GM18519 (cell line): ENCODE data around the gene MS4A7.

Source experiments
- ATAC-seq: cut with Tn5 transposase; IDR thresholded peaks from one replicate; pipeline ENCODE4 v1.9.1; 2021; ENCODE audit warnings: mild to moderate bottlenecking, moderate library complexity; ENCODE audit not compliant: unreplicated experiment, low FRiP score

The MS4A7 gene

DNA sequence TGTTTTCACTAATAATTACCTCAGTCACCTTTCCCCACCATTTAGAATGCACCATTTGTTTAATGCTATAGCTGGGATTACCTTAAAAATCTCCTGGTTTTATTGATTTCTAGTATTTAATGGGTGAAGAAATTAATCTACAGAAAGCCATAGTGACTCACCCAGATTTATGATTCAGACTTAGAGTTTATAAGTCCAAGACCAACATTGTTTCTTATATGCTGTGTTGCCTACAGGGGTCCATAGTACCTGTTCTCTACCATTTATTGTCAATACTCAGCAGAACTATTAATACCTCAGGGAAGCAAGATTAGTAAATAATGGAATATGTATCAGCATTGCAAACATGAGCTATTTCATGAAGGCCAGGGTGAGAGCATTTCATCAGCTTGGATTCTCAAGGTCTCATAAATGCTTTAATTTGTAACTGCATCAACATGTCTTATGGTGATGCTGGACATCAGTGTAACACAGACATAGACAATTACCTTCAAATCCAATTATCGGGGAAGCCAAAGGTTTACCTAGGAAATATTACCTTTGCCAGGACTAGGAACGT, 8.0 kb upstream of the MS4A7 start:
- no peak for ATAC-seq

DNA sequence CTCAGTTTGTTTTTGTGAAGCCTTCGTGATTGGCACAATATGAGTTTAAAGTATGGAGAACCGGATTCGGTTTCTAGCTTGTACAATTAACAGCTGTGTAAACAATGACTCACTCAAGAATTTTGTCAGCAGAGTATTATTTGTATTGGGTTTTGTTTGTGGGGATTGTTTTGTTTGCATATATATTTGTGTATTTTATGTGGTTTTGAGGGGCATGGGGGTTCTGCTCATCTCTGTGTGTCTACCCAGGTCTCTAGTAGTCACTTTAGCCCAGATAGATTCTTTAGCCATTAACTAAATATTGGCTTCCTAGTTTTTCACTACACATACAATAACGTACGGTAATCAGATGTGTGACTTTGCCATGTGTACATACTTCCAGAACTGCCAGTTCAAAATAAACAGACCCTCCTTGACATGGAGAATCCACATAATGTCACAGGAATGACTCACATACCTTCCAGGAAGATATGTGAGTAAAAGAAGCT, 7.5 kb upstream of the MS4A7 start:
- ATAC-seq: no peak

DNA sequence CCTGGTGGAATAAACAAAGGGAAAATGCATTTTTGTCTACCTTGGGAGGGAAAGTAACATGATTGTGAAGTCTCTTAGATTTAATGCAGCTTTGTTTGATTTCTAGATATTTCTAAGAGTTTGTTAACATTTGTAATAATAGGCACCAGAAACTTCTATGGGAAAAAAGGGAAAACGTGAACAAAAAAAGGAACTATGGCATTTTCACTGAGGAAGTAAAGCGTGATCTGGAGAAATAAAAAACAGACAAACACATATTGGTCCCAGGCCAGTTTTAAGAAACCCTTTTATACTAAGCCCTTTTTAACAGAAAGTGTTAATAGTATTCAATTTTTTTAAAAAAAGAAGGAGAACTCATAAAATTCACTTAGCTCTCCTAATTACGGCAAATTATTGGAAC, 6.9 kb upstream of the MS4A7 start:
- no peak for ATAC-seq

DNA sequence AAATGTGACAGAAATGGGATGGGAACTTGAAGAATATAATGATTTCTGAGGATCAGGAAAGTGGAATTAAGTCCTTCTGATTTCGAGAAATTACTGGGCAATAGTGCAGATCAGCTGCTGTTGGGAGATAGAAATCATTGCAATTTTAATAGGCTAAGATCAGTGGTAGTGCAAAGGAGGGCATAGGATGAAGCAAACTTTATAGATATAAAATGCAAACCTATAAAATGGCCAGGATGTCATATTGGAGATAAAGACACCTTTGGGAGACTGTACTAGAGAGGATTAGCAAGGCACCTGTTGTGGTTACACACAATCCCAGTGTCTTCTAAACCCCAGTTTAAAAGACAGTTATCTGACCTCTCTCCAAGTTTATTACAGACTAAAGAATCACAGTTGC, 6.5 kb upstream of the MS4A7 start:
- ATAC-seq: no peak

DNA sequence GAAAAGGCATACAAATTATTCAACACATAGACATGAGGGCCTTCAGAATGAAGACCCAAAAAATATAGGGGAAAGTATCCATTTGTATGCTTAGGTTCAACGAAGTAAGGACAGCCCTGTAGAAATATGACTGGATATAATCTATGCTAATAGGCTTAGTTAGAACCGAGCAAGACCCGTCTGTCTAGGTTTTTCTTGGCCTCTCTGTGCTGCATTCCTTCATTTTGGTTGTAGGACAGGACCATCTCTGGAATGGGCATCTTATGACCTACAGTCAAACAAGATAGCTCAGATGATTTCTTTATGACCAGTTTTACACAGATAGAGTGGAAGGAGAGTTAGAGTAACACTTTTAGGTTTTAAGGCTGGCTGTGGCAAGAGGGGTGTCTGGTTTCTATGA, 5.6 kb upstream of the MS4A7 start:
- ATAC-seq: no peak

DNA sequence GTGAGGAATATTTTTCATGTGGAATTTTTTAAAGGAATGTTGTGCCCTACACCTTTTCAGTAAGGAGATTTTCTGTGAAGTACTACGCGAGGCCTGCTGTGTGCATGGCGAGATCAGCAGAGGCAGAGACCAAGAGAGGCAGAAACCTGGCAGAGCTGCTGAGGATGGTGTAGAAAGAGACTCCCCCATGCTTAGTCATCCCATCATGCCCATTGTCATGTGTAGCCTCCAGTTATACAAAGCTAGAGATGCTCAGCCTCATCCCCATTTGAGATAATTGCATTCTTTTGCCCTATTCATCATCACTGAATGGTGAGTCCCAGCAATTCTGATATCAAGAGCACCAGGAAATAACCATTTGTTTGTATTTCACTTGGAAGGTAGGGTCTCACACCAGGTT, 3.0 kb upstream of the MS4A7 start:
- no peak for ATAC-seq

DNA sequence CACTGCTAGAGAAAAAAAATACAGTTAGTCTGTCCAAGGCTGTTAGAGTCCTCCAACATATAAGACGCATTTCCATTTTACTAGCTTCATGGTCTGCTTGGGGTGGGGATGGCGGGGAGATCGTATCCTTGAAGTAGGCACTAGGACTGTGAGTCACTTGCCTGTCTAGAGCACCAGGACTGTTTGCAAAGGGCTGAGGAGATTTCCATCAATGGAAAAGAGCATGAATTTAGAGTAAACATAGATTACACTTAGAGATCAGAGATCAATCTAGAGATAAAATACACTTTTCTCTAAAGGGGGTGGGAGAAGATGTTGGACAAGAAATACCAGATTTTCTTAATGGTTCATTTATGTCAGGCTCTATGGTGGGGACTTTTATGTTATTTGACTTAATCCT, 1.7 kb upstream of the MS4A7 start:
- ATAC-seq: no peak

DNA sequence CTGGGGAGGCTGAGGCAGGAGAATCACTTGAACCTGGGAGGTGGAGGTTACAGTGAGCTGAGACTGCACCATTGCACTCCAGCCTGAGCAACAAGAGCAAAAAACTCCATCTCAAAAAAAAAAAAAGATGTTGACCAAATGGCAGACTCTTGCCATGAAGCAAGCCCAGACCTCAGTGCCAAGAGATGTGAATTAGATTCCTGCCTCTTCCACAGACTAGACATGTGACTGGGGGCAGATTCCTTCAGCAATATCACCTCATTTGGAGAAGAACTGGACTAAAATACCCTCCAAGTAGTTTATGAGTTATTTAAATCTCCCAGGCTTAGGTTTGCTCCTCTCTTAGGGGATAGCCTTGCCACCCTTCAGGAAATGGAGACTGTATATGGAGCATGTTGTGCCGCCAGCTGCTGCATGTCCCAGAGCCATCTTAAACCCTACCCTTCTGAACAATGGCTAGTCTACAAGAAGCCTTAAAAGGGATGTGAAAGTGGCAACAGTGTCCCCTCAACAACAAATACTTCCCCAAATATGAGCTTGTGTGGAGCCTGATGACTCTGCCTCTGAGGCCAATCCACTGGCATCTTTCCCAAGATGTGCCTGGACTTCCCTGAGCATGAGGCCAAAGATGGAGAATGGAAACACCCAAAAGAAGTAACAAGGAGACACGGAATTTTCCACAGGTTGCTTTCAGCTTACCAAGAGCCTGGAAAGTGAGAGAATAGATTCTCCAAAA, 763 bp upstream of the MS4A7 start:
- ATAC-seq: no peak

DNA sequence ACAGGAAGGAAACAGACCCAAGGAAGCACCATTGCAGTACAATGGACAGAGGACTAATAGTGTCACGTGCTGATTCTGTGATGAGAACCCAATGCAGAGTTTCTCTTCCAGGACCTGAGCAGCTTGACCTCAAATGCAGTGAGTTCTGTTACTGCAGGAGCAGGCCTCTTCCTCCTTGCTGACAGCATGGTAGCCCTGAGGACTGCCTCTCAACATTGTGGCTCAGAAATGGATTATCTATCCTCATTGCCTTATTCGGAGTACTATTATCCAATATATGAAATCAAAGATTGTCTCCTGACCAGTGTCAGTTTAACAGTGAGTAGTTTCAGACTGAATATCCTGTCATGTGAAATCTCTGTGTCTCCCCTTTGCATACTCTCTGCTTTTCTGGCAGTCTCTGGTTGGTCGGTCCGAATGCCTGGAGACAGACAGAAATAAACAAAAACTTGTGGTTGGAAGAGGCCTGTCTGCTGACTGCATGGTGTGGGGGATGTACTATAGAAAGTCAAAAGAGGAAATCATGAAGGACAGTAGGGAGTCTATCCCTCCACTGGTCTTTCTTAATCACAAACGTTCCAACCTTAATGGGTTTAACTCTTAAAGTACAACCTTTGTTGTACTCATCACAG, 11.1 kb downstream of the MS4A7 start:
- ATAC-seq: peak; percentile 71

DNA sequence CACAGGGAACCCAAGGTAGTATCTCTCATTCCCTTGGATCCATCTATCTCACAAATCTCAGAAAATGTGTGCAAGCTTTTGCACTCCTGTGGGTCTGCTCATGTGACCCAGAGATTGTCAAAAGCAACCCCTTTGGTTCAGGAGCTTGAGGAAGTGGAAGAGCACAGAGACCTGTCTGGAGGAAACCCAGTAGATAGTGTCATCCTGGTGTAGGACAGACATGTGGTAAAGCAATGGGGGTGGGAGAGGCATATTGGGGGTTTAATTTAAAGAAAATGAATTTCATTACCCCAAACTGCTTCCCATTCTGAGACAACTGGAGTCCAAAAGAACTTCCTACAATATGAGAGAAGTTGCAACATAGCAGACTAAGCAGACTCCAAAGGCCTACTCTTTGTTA, 12.1 kb downstream of the MS4A7 start:
- ATAC-seq: no peak

DNA sequence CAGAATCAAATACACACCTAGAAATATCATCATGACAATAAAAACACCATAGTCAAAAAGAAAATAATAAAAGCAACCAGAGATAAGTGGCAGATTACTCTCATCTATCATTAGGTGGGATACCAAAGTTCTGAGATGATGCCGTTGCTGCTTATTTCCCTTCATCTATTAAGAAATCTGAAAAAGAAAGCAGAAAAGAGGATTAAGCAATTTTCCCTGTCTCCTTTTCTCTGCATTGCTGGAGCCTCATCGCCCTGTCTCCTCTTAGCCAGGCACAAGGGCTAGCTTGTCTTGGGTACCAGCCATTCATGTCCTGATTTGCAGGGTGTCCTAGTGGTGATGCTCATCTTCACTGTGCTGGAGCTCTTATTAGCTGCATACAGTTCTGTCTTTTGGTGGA, 14.0 kb downstream of the MS4A7 start:
- no peak for ATAC-seq

DNA sequence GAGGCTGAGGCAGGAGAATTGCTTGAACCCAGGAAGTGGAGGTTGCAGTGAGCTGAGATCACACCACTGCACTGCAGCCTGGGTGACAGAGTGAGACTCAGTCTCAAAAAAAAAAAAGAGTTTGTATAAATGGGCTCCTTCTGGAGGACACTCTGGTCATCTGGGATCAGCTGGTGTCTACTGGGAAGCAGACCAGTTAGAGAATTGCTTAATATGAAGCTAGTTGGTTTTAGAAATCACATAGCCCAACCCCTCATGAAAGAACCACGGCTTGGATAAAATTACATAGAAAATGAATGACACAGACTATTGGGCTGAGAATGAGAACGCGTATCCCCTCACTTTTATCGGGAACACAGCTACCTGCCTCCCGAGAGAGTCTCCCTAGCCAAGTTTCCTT, 14.7 kb downstream of the MS4A7 start:
- ATAC-seq: no peak

DNA sequence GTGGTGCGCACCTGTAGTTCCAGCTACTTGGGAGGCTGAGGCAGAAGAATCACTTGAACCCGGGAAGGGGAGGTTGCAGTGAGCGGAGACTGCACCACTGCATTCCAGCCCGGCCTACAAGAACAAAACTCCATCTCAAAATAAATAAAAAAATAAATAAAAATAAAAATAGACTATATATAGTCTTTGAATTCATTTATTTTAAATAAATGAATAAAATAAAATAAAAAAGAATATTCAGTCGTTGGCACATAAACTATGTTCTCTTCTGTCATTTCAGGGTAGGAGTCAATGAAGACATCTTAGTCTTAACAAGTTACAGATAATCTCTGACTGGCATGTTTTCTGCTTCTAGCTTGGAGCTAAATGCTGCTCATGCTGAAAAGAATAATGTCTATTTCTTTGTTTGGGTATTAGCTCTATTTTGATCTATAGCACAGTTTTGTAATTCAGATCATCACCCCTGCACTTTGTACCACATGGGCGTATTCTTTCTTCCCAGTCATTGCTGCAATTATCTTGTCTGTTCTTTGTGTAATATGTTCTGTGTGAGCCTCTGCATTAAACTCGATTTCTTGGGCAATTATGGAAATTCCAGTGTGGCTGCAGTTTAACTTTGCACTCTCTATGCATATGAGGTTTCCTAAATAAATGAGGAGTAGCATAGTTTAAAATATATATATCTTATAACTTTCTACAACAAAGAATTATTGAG, 16.5 kb downstream of the MS4A7 start:
- ATAC-seq: no peak

DNA sequence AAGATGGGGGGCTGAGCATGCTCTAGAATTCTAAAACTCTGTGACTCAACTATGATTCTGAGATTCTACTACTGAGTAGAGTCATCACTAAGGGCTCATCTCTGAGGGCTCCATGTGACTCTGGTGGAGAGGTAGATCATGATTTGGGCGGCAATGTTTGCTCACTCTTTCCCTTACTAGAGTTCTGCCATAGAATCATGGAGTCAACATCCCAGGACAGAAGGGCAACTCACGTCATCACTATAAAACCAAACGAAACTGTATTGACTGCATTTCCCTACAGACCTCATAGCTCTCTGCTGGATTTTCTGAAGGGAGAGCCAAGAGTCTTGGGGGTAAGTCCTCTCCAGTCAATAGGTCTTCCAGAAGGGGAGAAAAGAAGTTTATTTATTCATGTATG, 18.1 kb downstream of the MS4A7 start, which contains the start of gene MS4A14:
MS4A14 (plus strand) TSS at position 78 of the 400 bp plus-strand sequence; CDS start at position 198, 120 bp downstream.
- ATAC-seq: no peak

DNA sequence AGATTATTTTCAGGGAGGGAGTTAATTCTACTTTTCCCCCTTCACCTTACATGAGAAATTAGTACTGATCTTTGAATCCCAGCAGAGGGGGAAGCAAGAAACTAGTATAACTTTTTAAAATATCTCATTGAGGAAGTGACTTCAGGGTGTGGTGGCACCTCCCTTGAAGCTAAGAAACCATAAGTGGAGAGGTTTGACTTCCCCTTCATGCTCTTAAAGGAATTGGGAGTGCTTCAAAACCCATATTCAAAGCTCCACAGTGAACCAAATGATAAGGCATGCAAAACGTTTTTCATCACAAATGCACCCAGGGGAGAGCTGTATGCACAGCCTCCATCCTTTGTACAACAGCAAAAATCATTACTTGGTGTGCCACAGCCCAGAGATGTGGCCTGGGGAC, 18.5 kb downstream of the MS4A7 start:
- peak; percentile 58 for ATAC-seq

DNA sequence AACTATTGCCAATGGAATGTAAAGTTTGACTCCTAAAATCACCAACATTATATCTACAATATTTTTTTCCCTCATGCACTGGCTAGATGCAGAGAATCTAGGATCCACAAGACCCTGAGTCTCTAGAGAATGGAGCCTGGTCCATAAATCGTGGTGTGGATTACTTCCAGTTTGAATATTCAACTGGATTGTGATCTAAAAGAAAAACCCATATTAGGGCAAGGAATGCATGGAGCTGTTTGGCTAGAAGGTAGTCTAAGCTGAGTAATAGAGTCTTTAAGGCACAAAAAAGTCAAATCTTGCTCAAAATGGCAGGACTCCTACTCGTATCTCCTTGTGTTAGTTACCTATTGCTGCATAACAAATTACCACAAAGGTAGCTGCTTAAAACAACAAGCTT, 41.7 kb downstream of the MS4A7 start:
- ATAC-seq: no peak

DNA sequence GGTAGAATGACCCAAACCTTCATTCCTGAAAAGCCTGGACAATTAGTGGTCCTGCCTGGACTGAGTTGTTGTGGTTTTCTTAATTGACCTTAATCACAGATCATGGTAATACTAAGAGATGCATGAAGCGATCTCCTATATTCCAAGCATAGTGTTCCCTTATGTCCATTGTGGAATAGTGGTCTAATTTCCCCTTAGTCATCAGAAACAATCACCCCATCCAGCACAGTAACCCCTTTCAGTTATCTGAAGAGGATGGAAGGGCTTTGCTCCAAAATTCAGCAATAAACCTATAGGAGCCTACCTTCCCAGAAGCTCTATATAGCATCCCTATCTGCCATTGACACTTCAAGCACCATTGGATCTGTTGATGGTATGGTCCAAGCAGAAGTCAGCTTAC, 44.3 kb downstream of the MS4A7 start:
- no peak for ATAC-seq

DNA sequence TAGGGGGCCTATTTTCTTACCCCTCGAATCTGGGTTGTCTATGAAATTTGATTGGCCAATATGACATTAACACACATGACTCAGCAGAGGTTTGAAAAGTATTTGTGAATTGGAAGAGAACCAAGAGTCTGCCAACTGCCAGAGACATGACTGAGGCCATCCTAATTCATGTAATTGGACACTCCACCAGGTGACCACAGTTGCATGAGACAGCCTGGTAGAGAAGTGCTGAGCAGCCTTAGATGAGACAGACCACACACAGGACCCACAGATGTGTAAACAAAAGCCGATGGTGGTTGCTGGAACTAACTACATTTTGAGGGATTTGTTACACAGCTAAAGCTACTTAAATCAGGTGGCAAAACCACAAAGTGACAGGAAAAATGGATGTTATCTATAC, 50.2 kb downstream of the MS4A7 start:
- ATAC-seq: no peak

DNA sequence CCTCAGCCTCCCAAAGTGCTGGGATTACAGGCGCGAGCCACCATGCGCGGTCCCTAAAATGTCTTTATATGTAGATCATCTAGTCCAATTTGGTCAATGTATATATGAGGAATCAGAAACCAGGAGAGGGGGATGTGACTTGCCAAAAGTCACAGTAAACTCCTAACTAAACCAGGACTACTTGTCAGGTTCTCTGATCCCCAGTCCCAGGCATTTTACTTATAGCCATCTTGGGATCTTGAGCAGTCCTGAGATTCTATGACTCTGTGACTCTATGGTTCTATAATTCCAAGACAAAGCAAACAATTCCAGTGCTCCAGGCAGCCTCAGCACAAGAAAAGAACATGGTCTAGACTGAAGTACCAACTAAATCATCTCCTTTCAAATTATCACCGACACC, 50.9 kb downstream of the MS4A7 start, which contains the start of gene MS4A5:
MS4A5 (plus strand) TSS at position 301 of the 400 bp plus-strand sequence. CDS start 103 bp downstream, outside the sequence.
- no peak for ATAC-seq

DNA sequence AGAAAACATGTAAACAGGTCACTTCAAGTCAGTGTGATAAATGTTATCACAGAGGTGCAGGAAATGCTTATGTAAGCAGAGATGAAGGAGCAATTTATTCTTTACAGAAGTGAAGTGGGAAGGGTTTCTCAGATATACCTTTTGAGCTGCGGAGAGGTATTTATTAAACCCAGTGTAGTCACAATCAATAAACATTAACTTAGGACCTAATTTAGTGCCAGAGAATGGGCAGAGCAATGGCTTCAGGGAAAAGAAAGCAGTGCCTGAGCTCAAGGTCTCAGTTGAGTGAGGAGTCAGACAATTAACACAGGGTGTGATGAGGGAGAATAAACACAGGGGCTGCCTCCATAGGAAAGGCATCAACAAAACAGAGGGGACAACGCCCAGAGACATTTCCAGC, 52.9 kb downstream of the MS4A7 start:
- no peak for ATAC-seq

DNA sequence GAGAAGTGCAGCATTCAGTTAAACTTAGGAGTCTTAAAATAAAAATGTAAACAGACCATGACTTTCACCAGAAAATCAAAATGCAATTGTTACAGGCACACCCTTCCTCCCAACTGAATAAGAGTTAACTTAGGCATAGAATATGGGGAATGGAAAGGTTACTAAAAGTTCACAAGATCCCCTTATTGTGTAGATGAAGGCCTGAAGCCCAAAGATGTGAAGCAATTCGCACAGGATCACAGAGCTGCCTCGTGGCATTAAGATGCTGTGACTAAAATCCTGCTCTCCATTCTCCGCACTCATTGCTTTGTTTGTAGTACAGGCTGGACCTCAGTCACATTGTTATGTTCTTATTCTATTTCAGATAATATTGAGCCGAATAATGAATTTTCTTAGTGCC, 55.1 kb downstream of the MS4A7 start:
- no peak for ATAC-seq
